ENCODE data around the gene PLA2R1. TPM values are rescaled to one million over a fixed set of nuclear protein-coding genes. Genes with fewer than 3 reads are reported as not detected.

The PLA2R1 gene
- total RNA-seq, 1 donor from 2014 or later = 31.6 TPM

DNA sequence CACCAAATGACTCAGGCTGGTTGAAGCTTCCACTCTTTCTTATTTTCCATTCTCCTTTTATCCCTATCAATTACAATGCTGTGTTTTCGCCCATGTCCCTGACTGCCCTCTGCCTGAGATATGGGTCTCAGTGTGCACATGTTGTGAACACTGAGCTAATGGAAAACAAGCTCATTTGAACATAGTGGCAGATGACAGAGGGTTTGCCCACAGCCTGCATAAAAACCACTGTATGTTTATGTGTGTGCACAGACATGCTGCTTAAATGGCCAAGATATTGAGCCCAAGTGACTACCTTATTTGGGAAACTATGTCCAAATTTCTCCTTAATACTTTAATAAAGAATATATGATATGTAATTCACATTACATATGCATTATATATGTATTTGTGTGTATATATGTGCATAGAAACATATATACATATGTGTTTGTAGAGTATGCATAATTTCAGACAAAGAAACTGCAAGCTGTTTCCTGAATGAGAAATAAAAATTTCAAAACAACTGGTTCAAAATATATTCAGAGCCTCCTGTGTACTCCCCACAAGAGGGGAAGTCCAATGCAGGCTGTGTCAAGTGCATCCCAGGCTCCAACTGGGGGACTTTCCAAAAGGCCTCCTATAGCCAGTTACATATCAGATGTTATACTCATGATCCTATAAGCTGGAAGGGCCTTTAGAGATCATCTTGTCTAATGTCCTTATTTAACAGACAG lies 171.7 kb downstream of the PLA2R1 start:
- ATAC-seq (no peak), DNase-seq (ENCODE audit: low spot score) (no peak)
- intact Hi-C loops (cut with DNase I) = no loop called here

DNA sequence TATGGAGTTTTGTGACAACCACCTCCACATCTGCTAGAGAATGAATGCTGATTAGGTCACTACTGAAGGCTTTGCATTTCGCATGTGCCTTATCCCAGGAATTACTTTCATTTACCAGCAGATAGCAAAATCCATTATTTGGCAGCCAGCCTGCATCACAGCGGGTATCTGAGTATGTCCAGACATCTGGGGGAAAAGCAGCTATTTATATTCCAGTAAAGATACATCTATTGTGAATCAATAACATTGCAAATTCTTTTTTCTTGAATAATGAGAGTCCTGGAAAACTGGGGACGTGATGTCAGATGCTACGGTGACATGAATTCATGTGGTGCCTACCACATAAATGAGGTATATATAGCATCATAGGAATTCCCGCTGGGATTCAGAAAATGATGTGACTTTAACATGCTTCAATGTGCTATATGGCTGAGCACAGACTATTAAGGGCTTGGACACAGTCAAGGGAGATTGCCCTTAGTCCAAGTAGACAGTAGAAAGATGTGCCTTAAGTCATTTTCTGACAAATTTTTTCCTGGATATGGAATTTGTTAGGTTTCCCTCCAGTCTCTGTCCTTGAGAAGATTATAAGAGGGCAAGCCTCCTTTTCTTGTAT lies 180.2 kb downstream of the PLA2R1 start:
- no peak for ATAC-seq
- intact Hi-C loops (cut with DNase I) = no loop called here
- no peak for DNase-seq (ENCODE audit: low spot score)

Other genes with a start within 250 kb of the PLA2R1 start
- gene LY75, start 157.9 kb downstream of the PLA2R1 start, total RNA-seq = 4.5 TPM
- gene ITGB6, start 137.7 kb upstream of the PLA2R1 start, total RNA-seq = not detected

Data from sciatic nerve (tissue), 2 donors.